ENCODE results near the gene TCP11. TPM values are rescaled to one million over a fixed set of nuclear protein-coding genes. Genes with fewer than 3 reads are reported as not detected.
A peak's percentile ranks its signal among the peaks of the same experiment; 100 is the strongest.

Gene TCP11
- total RNA-seq, 3 donors from 2014 or later, result 0.32 to 0.66 TPM; not detected in 1

GRCh38 chr6:35082733-35083403 is 58.3 kb downstream of the TCP11 start:
- Histone ChIP-seq H3K27me3 (no peaks in the 10 kb centered on the region), H3K4me1 (peaks cover 0 to 2% of the 10 kb centered on the region in 2 donors), H3K36me3 (no peaks in the 10 kb centered on the region), H3K27ac (peak overlapping the region; percentile 68 to 89), H3K4me3 (no peak overlapping the region), H3K9me3 (no peaks in the 10 kb centered on the region)
- no peak for TF ChIP-seq CTCF (IDR thresholded peaks at IDR 0.05)
- TF ChIP-seq POLR2A (IDR thresholded peaks at IDR 0.05), result no peak
- TF ChIP-seq POLR2AphosphoS5 (IDR thresholded peaks at IDR 0.05), result no peak
- peak in 1 of 2 donors; percentile 12 for DNase-seq (ENCODE audit: low spot score in 2 of 2)
- intact Hi-C loops (cut with DNase I; ENCODE audit: low total_unique reads), result no loop called here

GRCh38 chr6:35082046-35082732 is 59.0 kb downstream of the TCP11 start:
- peak overlapping the region; percentile 68 to 89 for H3K27ac ChIP-seq
- H3K9me3 ChIP-seq, result no peaks in the 10 kb centered on the region
- TF ChIP-seq CTCF (IDR thresholded peaks at IDR 0.05) (no peak), POLR2A (IDR thresholded peaks at IDR 0.05) (no peak)
- no peaks in the 10 kb centered on the region for H3K36me3 ChIP-seq
- H3K4me3 ChIP-seq, result no peak overlapping the region
- H3K27me3 ChIP-seq, result no peaks in the 10 kb centered on the region
- intact Hi-C loops (cut with DNase I; ENCODE audit: low total_unique reads), result no loop called here
- DNase-seq (ENCODE audit: low spot score in 2 of 2), result peak in 1 of 2 donors; percentile 20
- H3K4me1 ChIP-seq, result peaks cover 0 to 2% of the 10 kb centered on the region in 2 donors

GRCh38 chr6:35081426-35081851 is 59.7 kb downstream of the TCP11 start:
- H3K27me3 ChIP-seq, result no peaks in the 10 kb centered on the region
- peak overlapping the region; percentile 68 to 89 for H3K27ac ChIP-seq
- intact Hi-C loops (cut with DNase I; ENCODE audit: low total_unique reads), result no loop called here
- TF ChIP-seq CTCF (IDR thresholded peaks at IDR 0.05) (no peak), POLR2AphosphoS5 (IDR thresholded peaks at IDR 0.05) (no peak), POLR2A (IDR thresholded peaks at IDR 0.05) (no peak)
- DNase-seq (ENCODE audit: low spot score in 2 of 2), result no peak
- H3K4me1 ChIP-seq, result peaks cover 0 to 2% of the 10 kb centered on the region in 2 donors
- H3K36me3 ChIP-seq, result no peaks in the 10 kb centered on the region
- H3K9me3 ChIP-seq, result no peaks in the 10 kb centered on the region
- H3K4me3 ChIP-seq, result peak overlapping the region in 1 of 3 donors; percentile 15

GRCh38 chr6:35080821-35081425 is 60.2 kb downstream of the TCP11 start:
- DNase-seq (ENCODE audit: low spot score in 2 of 2), result peak in 1 of 2 donors; percentile 52
- Histone ChIP-seq H3K27ac (peak overlapping the region; percentile 68 to 89), H3K4me3 (peak overlapping the region in 1 of 3 donors; percentile 15), H3K27me3 (no peaks in the 10 kb centered on the region), H3K9me3 (no peaks in the 10 kb centered on the region), H3K36me3 (no peaks in the 10 kb centered on the region), H3K4me1 (peaks cover 0 to 2% of the 10 kb centered on the region in 2 donors)
- TF ChIP-seq POLR2A (IDR thresholded peaks at IDR 0.05), result no peak
- TF ChIP-seq POLR2AphosphoS5 (IDR thresholded peaks at IDR 0.05), result no peak
- no peak for TF ChIP-seq CTCF (IDR thresholded peaks at IDR 0.05)
- intact Hi-C loops (cut with DNase I; ENCODE audit: low total_unique reads), result no loop called here
